Colonic mucosa (tissue), 4 donors: ENCODE data around the gene PRRX2. TPM values are rescaled to one million over a fixed set of nuclear protein-coding genes. Genes with fewer than 3 reads are reported as not detected.

Experiments used
- DNase-seq: peaks from one replicate; pipeline ENCODE4 v3.0.0-alpha.2; 2020
- H3K27ac ChIP-seq: fragments of 200-600 bp; one replicate; pipeline ENCODE4 v1.8.0; 2021
- H3K27me3 ChIP-seq: fragments of 200-600 bp; one replicate; pipeline ENCODE4 v1.8.0; 2021
- H3K36me3 ChIP-seq: fragments of 200-600 bp; one replicate; pipeline ENCODE4 v1.8.0; 2021
- H3K4me1 ChIP-seq: fragments of 200-600 bp; one replicate; pipeline ENCODE4 v1.8.0; 2021; ENCODE audit warnings: mild to moderate bottlenecking
- H3K4me3 ChIP-seq: fragments of 200-600 bp; one replicate; pipeline ENCODE4 v1.8.0; 2021
- H3K9ac ChIP-seq, 2 donors: one replicate each; pipeline ENCODE4 v1.7.0; 2013; ENCODE audit warnings: control low read depth in 2 of 2, low read depth in 2 of 2, low read length in 2 of 2
- H3K9me3 ChIP-seq: fragments of 200-600 bp; one replicate; pipeline ENCODE4 v1.8.0; 2021
- intact Hi-C: fragments of 100-400 bp; cut with DNase I; formaldehyde crosslinking; loops from one replicate; pipeline ENCODE4 v1.14.1; 2022
- total RNA-seq, 2 donors: library from RNA; stranded (reverse); fragmentation: NEBNext Ultra II Directional in 1 of 2; extraction: Animal tissue kit (Norgen Biotek cat#: 25700) in 1 of 2; gene quantifications; one replicate each; pipeline ENCODE4 v1.2.1, GENCODE V29; 2021
- TF ChIP-seq, protein P1 (sequence below): fragments of 200-600 bp; IDR thresholded peaks from one replicate; pipeline ENCODE4 v1.8.0; 2022; ENCODE audit warnings: antibody characterized with exemption, mild to moderate bottlenecking
- donor health status: healthy.
- donor health status: DM: no; HTN: no; CAD: no.
- donor health status: DM: no; HTN: no; CAD: no.

Gene PRRX2
- total RNA-seq, 2 donors from 2014 or later = 0.64 to 0.85 TPM

DNA sequence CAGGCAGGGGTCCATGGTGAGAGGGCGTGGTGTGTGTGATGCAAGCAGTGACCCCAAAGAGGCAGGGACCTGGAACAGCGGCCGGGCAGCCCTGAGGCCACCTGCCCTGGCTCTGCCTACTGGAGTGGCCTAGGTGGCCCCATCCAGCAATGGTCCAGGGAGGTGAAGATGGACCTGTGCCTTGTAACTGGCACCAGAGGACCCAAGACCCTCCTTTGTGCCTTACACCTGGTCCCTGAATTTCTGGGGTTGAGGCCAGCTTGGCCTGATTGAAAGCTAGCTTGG, 44.7 kb downstream of the PRRX2 start:
- intact Hi-C loops = no loop called here
- TF ChIP-seq, protein P1, sequence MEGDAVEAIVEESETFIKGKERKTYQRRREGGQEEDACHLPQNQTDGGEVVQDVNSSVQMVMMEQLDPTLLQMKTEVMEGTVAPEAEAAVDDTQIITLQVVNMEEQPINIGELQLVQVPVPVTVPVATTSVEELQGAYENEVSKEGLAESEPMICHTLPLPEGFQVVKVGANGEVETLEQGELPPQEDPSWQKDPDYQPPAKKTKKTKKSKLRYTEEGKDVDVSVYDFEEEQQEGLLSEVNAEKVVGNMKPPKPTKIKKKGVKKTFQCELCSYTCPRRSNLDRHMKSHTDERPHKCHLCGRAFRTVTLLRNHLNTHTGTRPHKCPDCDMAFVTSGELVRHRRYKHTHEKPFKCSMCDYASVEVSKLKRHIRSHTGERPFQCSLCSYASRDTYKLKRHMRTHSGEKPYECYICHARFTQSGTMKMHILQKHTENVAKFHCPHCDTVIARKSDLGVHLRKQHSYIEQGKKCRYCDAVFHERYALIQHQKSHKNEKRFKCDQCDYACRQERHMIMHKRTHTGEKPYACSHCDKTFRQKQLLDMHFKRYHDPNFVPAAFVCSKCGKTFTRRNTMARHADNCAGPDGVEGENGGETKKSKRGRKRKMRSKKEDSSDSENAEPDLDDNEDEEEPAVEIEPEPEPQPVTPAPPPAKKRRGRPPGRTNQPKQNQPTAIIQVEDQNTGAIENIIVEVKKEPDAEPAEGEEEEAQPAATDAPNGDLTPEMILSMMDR = no peak
- Histone ChIP-seq H3K27me3 (no peaks in the 10 kb centered on the region), H3K9ac (no peak overlapping the region), H3K4me1 (no peaks in the 10 kb centered on the region), H3K9me3 (no peaks in the 10 kb centered on the region), H3K36me3 (no peaks in the 10 kb centered on the region), H3K4me3 (no peak overlapping the region), H3K27ac (no peak overlapping the region)
- no peak for DNase-seq

DNA sequence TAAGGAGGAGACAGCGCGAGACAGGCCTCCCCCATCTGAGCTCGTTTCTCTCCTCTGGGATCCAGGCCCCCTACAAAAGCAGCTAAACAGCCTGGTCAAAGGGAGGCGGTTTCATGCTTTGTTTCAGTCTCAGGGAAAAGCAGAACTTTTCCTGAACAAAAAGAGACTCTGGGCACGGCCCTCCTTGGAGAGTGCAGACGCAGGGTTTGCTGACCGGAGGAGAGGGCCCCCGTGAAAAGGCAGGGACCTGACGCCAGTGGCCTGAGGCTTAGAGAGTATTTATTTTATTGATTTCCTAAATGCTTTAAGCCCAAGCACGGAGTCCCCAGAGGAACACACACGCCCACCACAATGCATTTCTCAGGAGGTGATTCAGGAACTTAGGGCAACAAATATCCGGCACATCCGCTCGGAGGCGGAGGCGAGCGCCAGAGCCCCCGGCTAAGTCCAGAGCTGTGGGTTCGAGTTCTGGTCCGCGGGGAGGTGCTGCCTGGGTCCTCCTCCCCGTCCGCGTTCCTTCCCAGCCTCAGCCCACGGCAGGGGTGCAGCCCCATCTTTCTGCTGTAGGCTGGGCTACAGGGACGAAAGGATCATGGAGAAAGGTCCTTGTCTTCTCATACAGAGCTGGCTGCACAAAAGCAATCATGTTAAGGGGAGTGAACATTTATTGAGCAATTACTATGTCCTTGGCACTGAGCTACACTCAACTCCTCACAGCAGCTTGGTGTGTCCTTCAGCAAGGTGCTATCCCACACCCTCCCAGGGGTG, 47.4 kb downstream of the PRRX2 start:
- Histone ChIP-seq H3K36me3 (no peaks in the 10 kb centered on the region), H3K27me3 (no peaks in the 10 kb centered on the region), H3K4me3 (no peak overlapping the region), H3K4me1 (no peaks in the 10 kb centered on the region), H3K27ac (peak overlapping the region; percentile 24), H3K9me3 (no peaks in the 10 kb centered on the region), H3K9ac (peak overlapping the region in 1 of 2 donors; percentile 19)
- TF ChIP-seq, protein P1 = no peak
- intact Hi-C loops = no loop called here
- no peak for DNase-seq

DNA sequence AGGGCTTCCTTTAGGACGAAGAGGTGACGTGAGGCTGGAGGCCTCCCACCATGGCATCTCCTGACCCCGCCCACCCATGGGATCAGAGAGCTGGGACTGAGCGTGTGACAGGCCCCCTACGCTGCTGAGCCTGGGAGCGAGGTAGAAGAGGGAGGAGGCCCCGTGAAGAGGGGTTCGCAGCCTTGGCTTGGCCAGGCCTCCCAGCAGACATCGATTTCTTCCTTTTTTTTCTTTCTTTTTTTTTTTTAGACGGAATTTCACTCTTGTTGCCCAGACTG, 47.9 kb downstream of the PRRX2 start:
- intact Hi-C loops = no loop called here
- H3K4me3 ChIP-seq = no peak overlapping the region
- TF ChIP-seq, protein P1 = no peak
- no peak overlapping the region for H3K27ac ChIP-seq
- no peaks in the 10 kb centered on the region for H3K36me3 ChIP-seq
- H3K4me1 ChIP-seq = no peaks in the 10 kb centered on the region
- H3K9ac ChIP-seq = no peak overlapping the region
- H3K9me3 ChIP-seq = no peaks in the 10 kb centered on the region
- DNase-seq = no peak
- H3K27me3 ChIP-seq = no peaks in the 10 kb centered on the region

DNA sequence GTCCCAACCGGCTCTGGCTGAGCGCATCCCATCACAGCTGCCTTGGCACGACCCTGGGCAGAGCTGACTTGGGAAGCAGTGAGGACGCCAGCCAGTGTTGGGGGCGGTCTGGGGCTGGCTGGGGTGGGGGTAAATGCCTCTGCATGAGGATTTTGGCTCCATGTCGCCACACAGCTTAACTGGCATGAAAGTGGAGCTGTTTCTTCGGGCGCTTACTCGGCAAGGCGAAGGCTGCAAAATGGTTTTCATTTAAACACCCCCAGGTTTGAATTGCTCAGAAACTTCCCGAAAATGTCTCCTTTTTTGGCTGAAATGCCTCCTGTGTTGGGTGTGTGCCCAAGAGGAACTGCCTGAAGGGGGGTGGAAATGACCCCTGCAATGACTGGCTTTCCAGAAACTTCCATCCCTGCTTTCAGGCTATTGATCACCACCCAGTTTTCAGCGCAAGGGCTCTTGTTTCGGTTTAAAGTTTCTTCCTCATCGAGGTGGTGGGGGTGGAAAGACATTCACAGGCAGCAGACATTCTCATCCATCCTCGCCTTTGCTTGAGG, 49.1 kb downstream of the PRRX2 start:
- Histone ChIP-seq H3K4me1 (no peaks in the 10 kb centered on the region), H3K4me3 (no peak overlapping the region), H3K9ac (no peak overlapping the region), H3K27me3 (no peaks in the 10 kb centered on the region), H3K36me3 (no peaks in the 10 kb centered on the region), H3K27ac (no peak overlapping the region), H3K9me3 (no peaks in the 10 kb centered on the region)
- intact Hi-C loops = loop anchor here (5.0 kb wide), 1 partner anchor 62 kb away; no protein-coding TSS in a partner anchor
- no peak for DNase-seq
- TF ChIP-seq, protein P1 = no peak

DNA sequence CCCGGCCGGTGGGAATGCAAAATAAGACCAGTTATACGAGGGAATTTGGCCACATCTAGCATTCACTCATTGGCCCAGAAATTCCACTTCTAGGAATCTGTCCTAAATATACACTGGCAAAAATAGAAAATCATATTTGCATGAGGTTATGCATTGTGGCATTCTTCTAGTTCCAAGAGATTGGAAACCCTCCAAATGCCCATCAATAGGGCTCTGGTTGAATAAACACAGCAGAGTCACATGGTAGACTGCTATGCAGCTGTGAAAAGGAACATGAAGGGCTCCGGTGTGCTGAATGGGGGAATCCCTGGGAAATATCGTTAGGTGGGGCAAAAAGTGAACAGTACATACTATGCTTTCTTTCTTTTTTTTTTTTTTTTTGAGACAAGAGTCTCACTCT, 50.6 kb downstream of the PRRX2 start:
- TF ChIP-seq, protein P1 = no peak
- no peak overlapping the region for H3K4me3 ChIP-seq
- no peak overlapping the region for H3K27ac ChIP-seq
- DNase-seq = no peak
- no peaks in the 10 kb centered on the region for H3K36me3 ChIP-seq
- H3K9me3 ChIP-seq = no peaks in the 10 kb centered on the region
- intact Hi-C loops = loop anchor here (5.0 kb wide), 1 partner anchor 64 kb away; no protein-coding TSS in a partner anchor
- no peak overlapping the region for H3K9ac ChIP-seq
- no peaks in the 10 kb centered on the region for H3K27me3 ChIP-seq
- H3K4me1 ChIP-seq = no peaks in the 10 kb centered on the region
